Erythroblast (primary cell): ENCODE data around the gene PIGN.

Experiments
- GATA1 ChIP-seq: IDR thresholded peaks from 2 replicates; pipeline ENCODE4 v1.6.1; 2011; ENCODE audit warnings: low read depth, mild to moderate bottlenecking, control low read depth, low read length, moderate library complexity
- POLR2A ChIP-seq: IDR thresholded peaks from 2 replicates; pipeline ENCODE4 v1.6.1; 2011; ENCODE audit warnings: mild to moderate bottlenecking, low read length

- no peak for TF ChIP-seq POLR2A
- no peak for TF ChIP-seq GATA1
Measured at GRCh38 chr18:62024983-62025382, 161.9 kb downstream of the PIGN start.
